Measurements from ENCODE around the gene CLSTN1. TPM values are rescaled to one million over a fixed set of nuclear protein-coding genes. Genes with fewer than 3 reads are reported as not detected.
"Not testable (repeated sequence)": the region's sequence is repeated elsewhere in the genome, so short reads cannot be mapped to it uniquely, and the experiment has no call there.

Gene CLSTN1
- total RNA-seq, 1 donor from 2014 or later: 136 TPM

GRCh38 chr1:9814619-9815018 lies 9.1 kb downstream of the CLSTN1 start:
- Mint-ChIP-seq H3K27me3 (no peaks in the 10 kb centered on the region), H3K4me3 (no peak overlapping the region), H3K27ac (peak overlapping the region; percentile 29), H3K9me3 (no peaks in the 10 kb centered on the region), H3K36me3 (peaks cover 3% of the 10 kb centered on the region), H3K4me1 (ENCODE audit: unreplicated experiment) (peaks cover 17% of the 10 kb centered on the region)
- DNase-seq (ENCODE audit: extremely low spot score, unreplicated experiment): no peak
- TF ChIP-seq, protein P1, sequence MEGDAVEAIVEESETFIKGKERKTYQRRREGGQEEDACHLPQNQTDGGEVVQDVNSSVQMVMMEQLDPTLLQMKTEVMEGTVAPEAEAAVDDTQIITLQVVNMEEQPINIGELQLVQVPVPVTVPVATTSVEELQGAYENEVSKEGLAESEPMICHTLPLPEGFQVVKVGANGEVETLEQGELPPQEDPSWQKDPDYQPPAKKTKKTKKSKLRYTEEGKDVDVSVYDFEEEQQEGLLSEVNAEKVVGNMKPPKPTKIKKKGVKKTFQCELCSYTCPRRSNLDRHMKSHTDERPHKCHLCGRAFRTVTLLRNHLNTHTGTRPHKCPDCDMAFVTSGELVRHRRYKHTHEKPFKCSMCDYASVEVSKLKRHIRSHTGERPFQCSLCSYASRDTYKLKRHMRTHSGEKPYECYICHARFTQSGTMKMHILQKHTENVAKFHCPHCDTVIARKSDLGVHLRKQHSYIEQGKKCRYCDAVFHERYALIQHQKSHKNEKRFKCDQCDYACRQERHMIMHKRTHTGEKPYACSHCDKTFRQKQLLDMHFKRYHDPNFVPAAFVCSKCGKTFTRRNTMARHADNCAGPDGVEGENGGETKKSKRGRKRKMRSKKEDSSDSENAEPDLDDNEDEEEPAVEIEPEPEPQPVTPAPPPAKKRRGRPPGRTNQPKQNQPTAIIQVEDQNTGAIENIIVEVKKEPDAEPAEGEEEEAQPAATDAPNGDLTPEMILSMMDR (conservative IDR thresholded peaks at IDR 0.05): no peak

GRCh38 chr1:9811239-9811966 lies 12.4 kb downstream of the CLSTN1 start:
- peaks cover 3% of the 10 kb centered on the region for H3K36me3 Mint-ChIP-seq
- H3K9me3 Mint-ChIP-seq: no peaks in the 10 kb centered on the region
- TF ChIP-seq, protein P1 (conservative IDR thresholded peaks at IDR 0.05): no peak
- no peak overlapping the region for H3K27ac Mint-ChIP-seq
- no peaks in the 10 kb centered on the region for H3K27me3 Mint-ChIP-seq
- DNase-seq (ENCODE audit: extremely low spot score, unreplicated experiment): no peak
- H3K4me1 Mint-ChIP-seq (ENCODE audit: unreplicated experiment): peaks cover 44% of the 10 kb centered on the region
- H3K4me3 Mint-ChIP-seq: no peak overlapping the region

DNA sequence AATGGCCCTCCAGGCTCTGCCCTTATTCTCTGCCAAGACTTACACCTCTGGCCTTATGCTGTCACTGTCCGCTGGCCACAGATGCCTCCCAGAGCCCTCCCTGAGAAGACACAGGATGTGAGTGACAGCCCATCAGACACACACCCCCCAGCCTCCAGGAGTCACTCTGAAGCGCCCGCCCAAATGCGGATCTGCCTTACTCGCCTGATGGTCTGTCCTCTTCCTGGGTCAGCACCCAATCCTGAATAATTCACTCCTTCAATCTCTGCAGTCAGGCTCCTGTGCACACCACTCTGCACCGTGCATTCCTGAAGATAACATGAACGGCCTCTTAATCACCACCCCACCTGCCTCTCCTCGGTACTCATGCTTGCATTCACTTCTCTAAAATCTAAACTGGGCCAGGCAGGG lies 14.7 kb downstream of the CLSTN1 start:
- H3K4me1 Mint-ChIP-seq (ENCODE audit: unreplicated experiment): peaks cover 42% of the 10 kb centered on the region
- H3K36me3 Mint-ChIP-seq: peaks cover 3% of the 10 kb centered on the region
- no peaks in the 10 kb centered on the region for H3K9me3 Mint-ChIP-seq
- TF ChIP-seq, protein P1 (conservative IDR thresholded peaks at IDR 0.05): no peak
- H3K27ac Mint-ChIP-seq: peak overlapping the region; percentile 38
- H3K4me3 Mint-ChIP-seq: no peak overlapping the region
- no peak for DNase-seq (ENCODE audit: extremely low spot score, unreplicated experiment)
- no peaks in the 10 kb centered on the region for H3K27me3 Mint-ChIP-seq

- no peak for DNase-seq (ENCODE audit: extremely low spot score, unreplicated experiment)
- Mint-ChIP-seq H3K27ac (peak overlapping the region; percentile 38), H3K4me3 (no peak overlapping the region), H3K9me3 (no peaks in the 10 kb centered on the region), H3K27me3 (no peaks in the 10 kb centered on the region), H3K36me3 (peaks cover 3% of the 10 kb centered on the region), H3K4me1 (ENCODE audit: unreplicated experiment) (peaks cover 42% of the 10 kb centered on the region)
- TF ChIP-seq, protein P1 (conservative IDR thresholded peaks at IDR 0.05): no peak
Measured at GRCh38 chr1:9808459-9808858, 15.3 kb downstream of the CLSTN1 start.

DNA sequence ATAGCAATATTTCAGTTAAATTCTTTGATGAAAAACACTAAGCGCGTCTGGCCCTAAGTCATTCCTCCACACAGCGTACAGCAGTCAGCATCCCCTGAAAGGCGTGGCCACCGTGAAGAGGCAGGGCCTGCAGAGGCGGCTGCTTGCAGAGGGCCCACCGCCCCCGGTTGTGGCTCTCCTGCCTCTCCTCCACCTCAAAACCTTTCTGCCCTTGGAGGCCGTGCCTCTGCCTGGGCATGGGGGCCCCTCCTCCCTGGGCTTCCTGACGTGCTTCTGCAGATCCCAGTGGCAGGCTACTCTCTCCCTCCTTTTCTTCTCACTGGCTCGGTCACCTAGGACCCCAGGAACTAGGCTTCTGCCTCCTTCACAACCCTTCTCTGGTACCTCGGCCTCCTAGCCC lies 16.2 kb downstream of the CLSTN1 start:
- TF ChIP-seq, protein P1 (conservative IDR thresholded peaks at IDR 0.05): no peak
- no peak for DNase-seq (ENCODE audit: extremely low spot score, unreplicated experiment)
- H3K27ac Mint-ChIP-seq: peak overlapping the region; percentile 18
- H3K27me3 Mint-ChIP-seq: no peaks in the 10 kb centered on the region
- H3K9me3 Mint-ChIP-seq: no peaks in the 10 kb centered on the region
- H3K4me1 Mint-ChIP-seq (ENCODE audit: unreplicated experiment): peaks cover 49% of the 10 kb centered on the region
- H3K4me3 Mint-ChIP-seq: no peak overlapping the region
- H3K36me3 Mint-ChIP-seq: peaks cover 3% of the 10 kb centered on the region

DNA sequence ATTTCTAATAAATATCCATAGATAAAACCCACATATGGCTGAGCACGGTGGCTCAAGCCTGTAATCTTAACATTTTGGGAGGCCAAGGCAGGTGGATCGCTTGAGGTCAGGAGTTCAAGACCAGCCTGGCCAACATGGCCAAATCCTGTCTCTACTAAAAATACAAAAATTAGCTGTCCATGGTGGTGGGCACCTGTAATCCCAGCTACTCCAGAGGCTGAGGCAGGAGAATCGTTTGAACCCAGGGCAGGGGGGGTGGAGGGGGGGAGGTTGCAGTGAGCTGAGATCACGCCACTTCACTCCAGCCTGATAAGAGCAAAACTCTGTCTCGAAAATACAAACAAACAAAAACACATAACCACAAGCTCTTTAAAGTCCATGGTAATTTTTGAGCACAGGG lies 17.8 kb downstream of the CLSTN1 start:
- not testable (repeated sequence) for H3K9me3 Mint-ChIP-seq; H3K4me3 Mint-ChIP-seq; H3K36me3 Mint-ChIP-seq; H3K27ac Mint-ChIP-seq; H3K27me3 Mint-ChIP-seq; DNase-seq (ENCODE audit: extremely low spot score, unreplicated experiment)
- H3K4me1 Mint-ChIP-seq (ENCODE audit: unreplicated experiment): peaks cover 56% of the 10 kb centered on the region
